CD4-positive, alpha-beta T cell (primary cell): ENCODE results near the gene ZNF518A. TPM values are rescaled to one million over a fixed set of nuclear protein-coding genes. Genes with fewer than 3 reads are reported as not detected.

ENCODE experiments used
- ATAC-seq: fragments of 200-7000 bp; cut with Tn5 transposase; one replicate; pipeline ENCODE4 v1.10.0; 2022; ENCODE audit warnings: mild to moderate bottlenecking; ENCODE audit not compliant: poor library complexity
- CTCF ChIA-PET: fragments of 350-600 bp; sonication (Branson Sonifier 250); formaldehyde crosslinking; loops from one replicate; lab custom pipeline; 2021; ENCODE audit warnings: antibody characterized with exemption, inconsistent platforms; lab: Charles Lee
- POLR2A ChIA-PET: fragments of 350-600 bp; sonication (Branson Sonifier 250); formaldehyde crosslinking; loops from one replicate; lab custom pipeline; 2021; ENCODE audit warnings: antibody characterized with exemption, inconsistent platforms; lab: Charles Lee
- DNase-seq, 14 experiments: peaks; one replicate each; pipeline ENCODE4 v3.0.0-alpha.2; 2013 to 2020; ENCODE audit warnings: mixed read lengths in 2 of 14
- H3K27ac ChIP-seq, 2 donors: one replicate each; pipeline versions ENCODE4 v1.5.1 to v1.7.0; 2013; ENCODE audit warnings: low read length in 2 of 2, low read depth in 1 of 2, mild to moderate bottlenecking in 1 of 2
- H3K27me3 ChIP-seq, 2 experiments: 1 replicate in 1 of 2; 2 replicates in 1 of 2; pipeline versions ENCODE4 v1.6.1 to v1.7.0; 2013; ENCODE audit warnings: low read length in 2 of 2, control low read depth in 1 of 2, mild to moderate bottlenecking in 1 of 2, moderate library complexity in 1 of 2; ENCODE audit not compliant: insufficient read depth in 2 of 2, control insufficient read depth in 1 of 2
- H3K36me3 ChIP-seq: one replicate; pipeline ENCODE4 v1.6.1; 2013; ENCODE audit warnings: low read length, control low read depth; ENCODE audit not compliant: insufficient read depth
- H3K4me1 ChIP-seq: one replicate; pipeline ENCODE4 v1.6.1; 2013; ENCODE audit warnings: low read length, control low read depth; ENCODE audit not compliant: insufficient read depth
- H3K4me3 ChIP-seq: one replicate; pipeline ENCODE4 v1.5.1; 2013; ENCODE audit warnings: mild to moderate bottlenecking, low read length, moderate library complexity
- H3K9me3 ChIP-seq, 2 experiments: 1 replicate in 1 of 2; 2 replicates in 1 of 2; pipeline versions ENCODE4 v1.6.1 to v1.7.0; 2013; ENCODE audit warnings: low read length in 2 of 2, mild to moderate bottlenecking in 2 of 2, control low read depth in 1 of 2, moderate library complexity in 1 of 2; ENCODE audit not compliant: control insufficient read depth in 1 of 2, insufficient read depth in 1 of 2
- H3K27ac Mint-ChIP-seq: one replicate; pipeline ENCODE4 v1.8.0; 2020; ENCODE audit warnings: mixed read lengths
- H3K27me3 Mint-ChIP-seq: one replicate; pipeline ENCODE4 v1.8.0; 2021; ENCODE audit warnings: mixed read lengths
- H3K36me3 Mint-ChIP-seq: one replicate; pipeline ENCODE4 v1.8.0; 2021; ENCODE audit warnings: low read depth, mixed read lengths
- H3K4me1 Mint-ChIP-seq: one replicate; pipeline ENCODE4 v1.8.0; 2021; ENCODE audit warnings: low read depth, mixed read lengths
- H3K4me3 Mint-ChIP-seq: one replicate; pipeline ENCODE4 v1.8.0; 2020; ENCODE audit warnings: mild to moderate bottlenecking, mixed read lengths
- H3K9me3 Mint-ChIP-seq: one replicate; pipeline ENCODE4 v1.8.0; 2020; ENCODE audit warnings: mixed read lengths
- CTCF ChIP-seq: fragments of 200-600 bp; IDR thresholded peaks from one replicate; pipeline ENCODE4 v1.8.0; 2022; ENCODE audit warnings: antibody characterized with exemption, mild to moderate bottlenecking
- intact Hi-C, 2 experiments: fragments of 100-400 bp; cut with DNase I in 1 of 2; cut with micrococcal nuclease in 1 of 2; formaldehyde crosslinking; loops; one replicate each; pipeline versions ENCODE4 v1.15.1 to v1.9.0; 2023 to 2025; cut with DNase I, micrococcal nuclease
- total RNA-seq, 174 experiments: library from RNA in 2 of 174; stranded (reverse) in 2 of 174; gene quantifications; one replicate each; pipeline ENCODE4 v1.2.3 and lab custom pipeline; 2021 to 2026

The ZNF518A gene
- total RNA-seq, 2 experiments from 2014 or later = 7.4 to 7.9 TPM

GRCh38 chr10:96153070-96153469 is 23.0 kb downstream of the ZNF518A start:
- H3K27me3 ChIP-seq = no peaks in the 10 kb centered on the region
- no peak for ATAC-seq
- no peaks in the 10 kb centered on the region for H3K4me1 ChIP-seq
- H3K4me3 ChIP-seq = no peak overlapping the region
- ChIA-PET POLR2A (no interaction called here), CTCF (no interaction called here)
- H3K36me3 Mint-ChIP-seq = peaks cover 91% of the 10 kb centered on the region
- no peaks in the 10 kb centered on the region for H3K9me3 ChIP-seq
- no peaks in the 10 kb centered on the region for H3K9me3 Mint-ChIP-seq
- no peaks in the 10 kb centered on the region for H3K4me1 Mint-ChIP-seq
- H3K27ac Mint-ChIP-seq = no peak overlapping the region
- no peak for TF ChIP-seq CTCF
- no peak overlapping the region for H3K4me3 Mint-ChIP-seq
- no peaks in the 10 kb centered on the region for H3K27me3 Mint-ChIP-seq
- H3K36me3 ChIP-seq = peaks cover 64% of the 10 kb centered on the region
- no peak for DNase-seq
- H3K27ac ChIP-seq = no peak overlapping the region
- intact Hi-C loops = no loop called here

- POLR2A ChIA-PET = no interaction called here
- intact Hi-C loops = no loop called here
- ATAC-seq (no peak), DNase-seq (no peak)
- Mint-ChIP-seq H3K4me3 (no peak overlapping the region), H3K4me1 (no peaks in the 10 kb centered on the region), H3K27me3 (no peaks in the 10 kb centered on the region), H3K27ac (no peak overlapping the region), H3K36me3 (peaks cover 22% of the 10 kb centered on the region), H3K9me3 (no peaks in the 10 kb centered on the region)
- peaks cover 24 to 38% of the 10 kb centered on the region in 2 experiments for H3K9me3 ChIP-seq
- no peaks in the 10 kb centered on the region for H3K27me3 ChIP-seq
- H3K4me3 ChIP-seq = no peak overlapping the region
- H3K4me1 ChIP-seq = no peaks in the 10 kb centered on the region
- CTCF ChIA-PET = no interaction called here
- TF ChIP-seq CTCF = no peak
- H3K27ac ChIP-seq = no peak overlapping the region
- H3K36me3 ChIP-seq = no peaks in the 10 kb centered on the region
Measured at GRCh38 chr10:96165726-96166125, 35.6 kb downstream of the ZNF518A start.

- Mint-ChIP-seq H3K4me1 (no peaks in the 10 kb centered on the region), H3K27ac (no peak overlapping the region), H3K4me3 (no peak overlapping the region), H3K36me3 (peaks cover 13% of the 10 kb centered on the region), H3K27me3 (no peaks in the 10 kb centered on the region), H3K9me3 (peaks cover 6% of the 10 kb centered on the region)
- no peak overlapping the region for H3K27ac ChIP-seq
- TF ChIP-seq CTCF = no peak
- H3K9me3 ChIP-seq = peaks cover 24 to 57% of the 10 kb centered on the region in 2 experiments
- H3K4me3 ChIP-seq = no peak overlapping the region
- ChIA-PET CTCF (no interaction called here), POLR2A (no interaction called here)
- DNase-seq (no peak), ATAC-seq (no peak)
- intact Hi-C loops = no loop called here
- H3K4me1 ChIP-seq = no peaks in the 10 kb centered on the region
- no peaks in the 10 kb centered on the region for H3K27me3 ChIP-seq
- no peaks in the 10 kb centered on the region for H3K36me3 ChIP-seq
Measured at GRCh38 chr10:96168546-96168945, 38.4 kb downstream of the ZNF518A start.
